Liver (tissue), 9 donors: ENCODE results near the gene SRGAP3. TPM values are rescaled to one million over a fixed set of nuclear protein-coding genes. Genes with fewer than 3 reads are reported as not detected.

Experiments used
- DNase-seq: peaks from one replicate; pipeline ENCODE4 v3.0.0-alpha.2; 2017; ENCODE audit warnings: low spot score
- H3K27ac ChIP-seq, 2 donors: one replicate each; pipeline ENCODE4 v1.7.0; 2013; ENCODE audit warnings: inconsistent platforms in 2 of 2, low read length in 2 of 2, control low read depth in 1 of 2, low read depth in 1 of 2, mild to moderate bottlenecking in 1 of 2
- H3K27me3 ChIP-seq, 4 donors: one replicate each; pipeline versions ENCODE4 v1.6.1 to v1.7.0; 2013; ENCODE audit warnings: low read length in 3 of 4, inconsistent platforms in 1 of 4, mild to moderate bottlenecking in 1 of 4, moderate library complexity in 1 of 4; ENCODE audit not compliant: control insufficient read depth in 4 of 4, insufficient read depth in 4 of 4
- H3K36me3 ChIP-seq, 4 donors: one replicate each; pipeline versions ENCODE4 v1.6.1 to v1.7.0; 2013; ENCODE audit warnings: low read length in 3 of 4, mild to moderate bottlenecking in 3 of 4, low read depth in 1 of 4, moderate library complexity in 1 of 4; ENCODE audit not compliant: control insufficient read depth in 4 of 4, insufficient read depth in 3 of 4
- H3K4me1 ChIP-seq, 4 donors: one replicate each; pipeline versions ENCODE4 v1.6.1 to v1.7.0; 2013; ENCODE audit warnings: low read length in 3 of 4, mild to moderate bottlenecking in 3 of 4, moderate library complexity in 1 of 4; ENCODE audit not compliant: control insufficient read depth in 4 of 4, insufficient read depth in 4 of 4
- H3K4me3 ChIP-seq, 3 donors: one replicate each; pipeline versions ENCODE4 v1.6.1 to v1.7.0; 2013; ENCODE audit warnings: low read length in 3 of 3, control low read depth in 1 of 3, low read depth in 1 of 3, mild to moderate bottlenecking in 1 of 3
- H3K9ac ChIP-seq, 2 donors: one replicate each; pipeline ENCODE4 v1.7.0; 2013; ENCODE audit warnings: low read length in 2 of 2, mild to moderate bottlenecking in 2 of 2, moderate library complexity in 2 of 2, control low read depth in 1 of 2, low read depth in 1 of 2
- H3K9me3 ChIP-seq, 4 donors: one replicate each; pipeline versions ENCODE4 v1.6.1 to v1.7.0; 2013; ENCODE audit warnings: low read length in 3 of 4; ENCODE audit not compliant: control insufficient read depth in 4 of 4
- EGR1 ChIP-seq, 2 donors: IDR thresholded peaks; 2 replicates each; pipeline ENCODE4 v1.6.1; 2016 to 2018; ENCODE audit warnings: antibody characterized with exemption in 2 of 2, low read depth in 2 of 2
- FOXA1 ChIP-seq: IDR thresholded peaks from 2 replicates; pipeline ENCODE4 v1.6.1; 2016; ENCODE audit warnings: antibody characterized with exemption
- FOXA2 ChIP-seq: IDR thresholded peaks from 2 replicates; pipeline ENCODE4 v1.6.1; 2016; ENCODE audit warnings: antibody characterized with exemption
- GABPA ChIP-seq, 2 donors: IDR thresholded peaks in 1 of 2; conservative IDR thresholded peaks in 1 of 2; 2 replicates each; pipeline ENCODE4 v1.6.1; 2016; ENCODE audit warnings: antibody characterized with exemption in 2 of 2, mild to moderate bottlenecking in 1 of 2, moderate library complexity in 1 of 2
- HNF4A ChIP-seq, 2 donors: conservative IDR thresholded peaks; 2 replicates each; pipeline ENCODE4 v1.6.1; 2016; ENCODE audit warnings: antibody characterized with exemption in 2 of 2, mild to moderate bottlenecking in 2 of 2
- HNF4G ChIP-seq: IDR thresholded peaks from 2 replicates; pipeline ENCODE4 v1.6.1; 2016; ENCODE audit warnings: antibody characterized with exemption
- JUND ChIP-seq, 2 donors: IDR thresholded peaks; 2 replicates each; pipeline ENCODE4 v1.6.1; 2016; ENCODE audit warnings: antibody characterized with exemption in 2 of 2
- MAX ChIP-seq: IDR thresholded peaks from 2 replicates; pipeline ENCODE4 v1.6.1; 2016; ENCODE audit warnings: antibody characterized with exemption
- NR2F2 ChIP-seq: IDR thresholded peaks from 2 replicates; pipeline ENCODE4 v1.6.1; 2016; ENCODE audit warnings: antibody characterized with exemption
- RAD21 ChIP-seq, 2 donors: IDR thresholded peaks; 2 replicates each; pipeline ENCODE4 v1.6.1; 2016; ENCODE audit warnings: antibody characterized with exemption in 2 of 2, mild to moderate bottlenecking in 2 of 2
- RXRA ChIP-seq, 2 donors: IDR thresholded peaks; 2 replicates each; pipeline ENCODE4 v1.6.1; 2017 to 2018; ENCODE audit warnings: antibody characterized with exemption in 2 of 2, mild to moderate bottlenecking in 1 of 2
- SP1 ChIP-seq: IDR thresholded peaks from 2 replicates; pipeline ENCODE4 v1.6.1; 2018; ENCODE audit warnings: antibody characterized with exemption, mild to moderate bottlenecking
- TAF1 ChIP-seq: conservative IDR thresholded peaks from 2 replicates; pipeline ENCODE4 v1.6.1; 2016; ENCODE audit warnings: antibody characterized with exemption, mild to moderate bottlenecking
- YY1 ChIP-seq: IDR thresholded peaks from 2 replicates; pipeline ENCODE4 v1.6.1; 2016; ENCODE audit warnings: antibody characterized with exemption, mild to moderate bottlenecking
- WGBS: extraction: QIAGEN DNeasy Blood & Tissue Kit; methylation state at CpG from one replicate; pipeline ENCODE4 v1.1.7; 2013; 5-methylcytosine and 5-hydroxymethylcytosine counted together
- polyA plus RNA-seq, 2 donors: library from polyadenylated mRNA; stranded (reverse) in 1 of 2; unstranded in 1 of 2; fragments of 200-250 nt in 1 of 2; fragments of >200 nt in 1 of 2; fragmentation: Nextera tagmentation in 1 of 2; extraction: Ambion mirVana in 1 of 2; gene quantifications; one replicate each; pipeline versions ENCODE4 v1.2.1 to v1.2.3, GENCODE V29; 2013 to 2015
- total RNA-seq, 2 donors: library from RNA; depleted of rRNA; stranded (reverse); fragments of >200 nt; gene quantifications; one replicate each; pipeline ENCODE4 v1.2.3, GENCODE V29; 2014
- TF ChIP-seq, protein P1 (sequence below): fragments of 150-350 bp; IDR thresholded peaks from 2 replicates; pipeline ENCODE4 v1.5.1; 2017; ENCODE audit warnings: improper control_type of control experiment, low read depth, low read length; ENCODE audit not compliant: missing input control
- TF ChIP-seq, protein P2 (sequence below): IDR thresholded peaks from 2 replicates; pipeline ENCODE4 v1.6.1; 2016; ENCODE audit warnings: antibody characterized with exemption
- TF ChIP-seq, protein P3 (sequence below): IDR thresholded peaks from 2 replicates; pipeline ENCODE4 v1.6.1; 2016; ENCODE audit warnings: antibody characterized with exemption
- TF ChIP-seq, protein P4 (sequence below): IDR thresholded peaks from 2 replicates; pipeline ENCODE4 v1.6.1; 2016; ENCODE audit warnings: antibody characterized with exemption, mild to moderate bottlenecking
- donor health status: healthy.
- donor health status: healthy.
- donor health status: healthy.
- donor health status: healthy.
- donor health status: healthy.

Gene SRGAP3
- total and polyA plus RNA-seq, 4 donors, result 0.61 to 4.2 (median 1.6) TPM

DNA sequence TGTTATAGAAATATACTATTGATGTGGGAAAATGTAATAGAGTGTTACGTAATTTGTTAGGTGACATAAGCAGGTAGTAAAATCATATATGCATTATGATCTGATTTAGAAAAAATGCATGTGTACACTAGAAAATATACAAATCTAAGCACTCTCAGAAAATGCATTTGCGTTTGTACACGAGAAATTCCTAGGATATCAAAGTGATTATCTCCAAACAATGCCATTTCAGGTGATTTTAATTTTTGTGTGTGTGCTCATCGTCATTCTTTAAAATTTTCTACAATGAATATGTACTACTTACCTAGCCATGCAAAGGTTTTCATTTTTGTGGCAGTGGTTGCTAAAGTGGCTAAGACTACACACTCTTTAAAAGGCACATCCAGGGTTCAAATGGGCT, 145.3 kb downstream of the SRGAP3 start:
- no peaks in the 10 kb centered on the region for H3K27me3 ChIP-seq
- H3K4me3 ChIP-seq, result no peak overlapping the region
- TF ChIP-seq, protein P1, sequence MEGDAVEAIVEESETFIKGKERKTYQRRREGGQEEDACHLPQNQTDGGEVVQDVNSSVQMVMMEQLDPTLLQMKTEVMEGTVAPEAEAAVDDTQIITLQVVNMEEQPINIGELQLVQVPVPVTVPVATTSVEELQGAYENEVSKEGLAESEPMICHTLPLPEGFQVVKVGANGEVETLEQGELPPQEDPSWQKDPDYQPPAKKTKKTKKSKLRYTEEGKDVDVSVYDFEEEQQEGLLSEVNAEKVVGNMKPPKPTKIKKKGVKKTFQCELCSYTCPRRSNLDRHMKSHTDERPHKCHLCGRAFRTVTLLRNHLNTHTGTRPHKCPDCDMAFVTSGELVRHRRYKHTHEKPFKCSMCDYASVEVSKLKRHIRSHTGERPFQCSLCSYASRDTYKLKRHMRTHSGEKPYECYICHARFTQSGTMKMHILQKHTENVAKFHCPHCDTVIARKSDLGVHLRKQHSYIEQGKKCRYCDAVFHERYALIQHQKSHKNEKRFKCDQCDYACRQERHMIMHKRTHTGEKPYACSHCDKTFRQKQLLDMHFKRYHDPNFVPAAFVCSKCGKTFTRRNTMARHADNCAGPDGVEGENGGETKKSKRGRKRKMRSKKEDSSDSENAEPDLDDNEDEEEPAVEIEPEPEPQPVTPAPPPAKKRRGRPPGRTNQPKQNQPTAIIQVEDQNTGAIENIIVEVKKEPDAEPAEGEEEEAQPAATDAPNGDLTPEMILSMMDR, result no peak
- TF ChIP-seq FOXA2 (no peak), GABPA (IDR thresholded peaks at IDR 0.05 in 1 of 2, conservative IDR thresholded peaks at IDR 0.05 in 1 of 2) (no peak)
- TF ChIP-seq, protein P2, sequence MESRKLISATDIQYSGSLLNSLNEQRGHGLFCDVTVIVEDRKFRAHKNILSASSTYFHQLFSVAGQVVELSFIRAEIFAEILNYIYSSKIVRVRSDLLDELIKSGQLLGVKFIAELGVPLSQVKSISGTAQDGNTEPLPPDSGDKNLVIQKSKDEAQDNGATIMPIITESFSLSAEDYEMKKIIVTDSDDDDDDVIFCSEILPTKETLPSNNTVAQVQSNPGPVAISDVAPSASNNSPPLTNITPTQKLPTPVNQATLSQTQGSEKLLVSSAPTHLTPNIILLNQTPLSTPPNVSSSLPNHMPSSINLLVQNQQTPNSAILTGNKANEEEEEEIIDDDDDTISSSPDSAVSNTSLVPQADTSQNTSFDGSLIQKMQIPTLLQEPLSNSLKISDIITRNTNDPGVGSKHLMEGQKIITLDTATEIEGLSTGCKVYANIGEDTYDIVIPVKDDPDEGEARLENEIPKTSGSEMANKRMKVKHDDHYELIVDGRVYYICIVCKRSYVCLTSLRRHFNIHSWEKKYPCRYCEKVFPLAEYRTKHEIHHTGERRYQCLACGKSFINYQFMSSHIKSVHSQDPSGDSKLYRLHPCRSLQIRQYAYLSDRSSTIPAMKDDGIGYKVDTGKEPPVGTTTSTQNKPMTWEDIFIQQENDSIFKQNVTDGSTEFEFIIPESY, result no peak
- DNase-seq, result no peak
- 94% methylated on average over 4 of the region's 4 CpGs for WGBS
- H3K36me3 ChIP-seq, result no peaks in the 10 kb centered on the region
- H3K4me1 ChIP-seq, result no peaks in the 10 kb centered on the region
- no peak overlapping the region for H3K9ac ChIP-seq
- H3K27ac ChIP-seq, result no peak overlapping the region
- H3K9me3 ChIP-seq, result no peaks in the 10 kb centered on the region

DNA sequence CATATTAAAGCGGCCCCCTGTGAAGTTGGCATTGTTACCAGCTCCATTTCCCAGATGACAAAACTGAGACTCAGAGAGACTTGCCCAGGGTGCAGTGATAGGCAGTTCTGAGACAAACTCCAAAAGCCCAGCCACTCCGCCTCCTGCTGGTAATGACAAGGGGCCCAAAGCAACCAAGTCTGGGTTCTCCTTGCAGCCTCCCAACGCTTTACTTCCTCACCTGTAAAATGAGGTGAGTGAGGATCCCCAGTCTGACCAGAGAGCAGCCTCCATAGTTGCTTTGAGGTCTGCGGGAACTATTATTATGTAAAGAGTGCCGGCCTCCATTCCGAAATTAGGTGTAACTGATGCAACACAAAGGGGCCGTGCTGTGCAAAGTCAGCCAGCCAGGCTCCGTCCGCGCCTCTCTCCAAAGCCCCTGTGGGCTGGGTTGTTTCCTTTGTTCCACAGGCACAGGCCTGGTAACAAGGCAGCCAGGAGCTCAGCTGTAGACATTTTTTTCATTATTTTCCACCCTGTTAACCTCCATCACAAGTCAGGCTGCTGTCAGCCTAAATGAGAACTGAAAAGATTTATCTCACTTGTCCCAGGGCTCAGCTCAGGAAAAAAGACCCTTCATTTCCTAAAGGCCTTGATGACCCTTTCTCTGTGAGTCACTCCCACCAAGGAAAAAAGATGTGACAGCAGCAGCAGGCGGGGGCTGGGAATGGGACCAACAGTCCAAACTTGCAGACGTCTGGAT, 147.0 kb downstream of the SRGAP3 start:
- H3K4me3 ChIP-seq, result no peak overlapping the region
- H3K36me3 ChIP-seq, result no peaks in the 10 kb centered on the region
- no peak overlapping the region for H3K9ac ChIP-seq
- H3K27me3 ChIP-seq, result no peaks in the 10 kb centered on the region
- DNase-seq, result no peak
- no peaks in the 10 kb centered on the region for H3K4me1 ChIP-seq
- WGBS, result 89% methylated on average over 12 of the region's 12 CpGs
- no peaks in the 10 kb centered on the region for H3K9me3 ChIP-seq
- no peak for TF ChIP-seq RXRA (IDR thresholded peaks at IDR 0.05)
- TF ChIP-seq MAX, result no peak
- TF ChIP-seq HNF4G, result no peak
- TF ChIP-seq YY1, result no peak
- no peak for TF ChIP-seq NR2F2
- TF ChIP-seq TAF1, result no peak
- no peak for TF ChIP-seq GABPA (IDR thresholded peaks at IDR 0.05 in 1 of 2, conservative IDR thresholded peaks at IDR 0.05 in 1 of 2)
- TF ChIP-seq FOXA1, result no peak
- TF ChIP-seq SP1, result no peak
- no peak for TF ChIP-seq JUND (IDR thresholded peaks at IDR 0.05)
- TF ChIP-seq, protein P1, result no peak
- TF ChIP-seq RAD21 (IDR thresholded peaks at IDR 0.05), result no peak
- TF ChIP-seq, protein P3, sequence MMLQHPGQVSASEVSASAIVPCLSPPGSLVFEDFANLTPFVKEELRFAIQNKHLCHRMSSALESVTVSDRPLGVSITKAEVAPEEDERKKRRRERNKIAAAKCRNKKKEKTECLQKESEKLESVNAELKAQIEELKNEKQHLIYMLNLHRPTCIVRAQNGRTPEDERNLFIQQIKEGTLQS, result no peak
- no peak for TF ChIP-seq EGR1 (IDR thresholded peaks at IDR 0.05; ENCODE audit: low read depth in 2 of 2)
- no peak for TF ChIP-seq HNF4A (conservative IDR thresholded peaks at IDR 0.05)
- TF ChIP-seq, protein P2, result no peak
- TF ChIP-seq, protein P4, sequence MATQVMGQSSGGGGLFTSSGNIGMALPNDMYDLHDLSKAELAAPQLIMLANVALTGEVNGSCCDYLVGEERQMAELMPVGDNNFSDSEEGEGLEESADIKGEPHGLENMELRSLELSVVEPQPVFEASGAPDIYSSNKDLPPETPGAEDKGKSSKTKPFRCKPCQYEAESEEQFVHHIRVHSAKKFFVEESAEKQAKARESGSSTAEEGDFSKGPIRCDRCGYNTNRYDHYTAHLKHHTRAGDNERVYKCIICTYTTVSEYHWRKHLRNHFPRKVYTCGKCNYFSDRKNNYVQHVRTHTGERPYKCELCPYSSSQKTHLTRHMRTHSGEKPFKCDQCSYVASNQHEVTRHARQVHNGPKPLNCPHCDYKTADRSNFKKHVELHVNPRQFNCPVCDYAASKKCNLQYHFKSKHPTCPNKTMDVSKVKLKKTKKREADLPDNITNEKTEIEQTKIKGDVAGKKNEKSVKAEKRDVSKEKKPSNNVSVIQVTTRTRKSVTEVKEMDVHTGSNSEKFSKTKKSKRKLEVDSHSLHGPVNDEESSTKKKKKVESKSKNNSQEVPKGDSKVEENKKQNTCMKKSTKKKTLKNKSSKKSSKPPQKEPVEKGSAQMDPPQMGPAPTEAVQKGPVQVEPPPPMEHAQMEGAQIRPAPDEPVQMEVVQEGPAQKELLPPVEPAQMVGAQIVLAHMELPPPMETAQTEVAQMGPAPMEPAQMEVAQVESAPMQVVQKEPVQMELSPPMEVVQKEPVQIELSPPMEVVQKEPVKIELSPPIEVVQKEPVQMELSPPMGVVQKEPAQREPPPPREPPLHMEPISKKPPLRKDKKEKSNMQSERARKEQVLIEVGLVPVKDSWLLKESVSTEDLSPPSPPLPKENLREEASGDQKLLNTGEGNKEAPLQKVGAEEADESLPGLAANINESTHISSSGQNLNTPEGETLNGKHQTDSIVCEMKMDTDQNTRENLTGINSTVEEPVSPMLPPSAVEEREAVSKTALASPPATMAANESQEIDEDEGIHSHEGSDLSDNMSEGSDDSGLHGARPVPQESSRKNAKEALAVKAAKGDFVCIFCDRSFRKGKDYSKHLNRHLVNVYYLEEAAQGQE, result no peak
- TF ChIP-seq FOXA2, result no peak
- H3K27ac ChIP-seq, result no peak overlapping the region
